Measurements from ENCODE around the gene AUNIP. TPM values are rescaled to one million over a fixed set of nuclear protein-coding genes. Genes with fewer than 3 reads are reported as not detected.

AUNIP gene
- total RNA-seq, 2 experiments from 2014 or later: 7.8 to 10.1 TPM

GRCh38 chr1:25885602-25886001, 26.3 kb upstream of the AUNIP start:
- no peaks in the 10 kb centered on the region for H3K27me3 Mint-ChIP-seq
- no peak overlapping the region for H3K27ac Mint-ChIP-seq
- no peaks in the 10 kb centered on the region for H3K4me1 Mint-ChIP-seq (ENCODE audit: low read depth)
- H3K36me3 Mint-ChIP-seq: no peaks in the 10 kb centered on the region
- H3K4me3 Mint-ChIP-seq: no peak overlapping the region
- H3K9me3 Mint-ChIP-seq: no peaks in the 10 kb centered on the region
- ChIA-PET POLR2A (no interaction called here), CTCF (no interaction called here)
- DNase-seq: no peak
- intact Hi-C loops (cut with micrococcal nuclease): no loop called here

- no peaks in the 10 kb centered on the region for H3K27me3 Mint-ChIP-seq
- no peaks in the 10 kb centered on the region for H3K4me1 Mint-ChIP-seq (ENCODE audit: low read depth)
- no peaks in the 10 kb centered on the region for H3K9me3 Mint-ChIP-seq
- no peak overlapping the region for H3K4me3 Mint-ChIP-seq
- no peak for DNase-seq
- CTCF ChIA-PET: interaction anchor here (0.6 to 2.0 kb wide), 3 partner anchors 15 to 978 kb away, joined by 3 to 7 read pairs (median 4); no protein-coding TSS in a partner anchor
- no peaks in the 10 kb centered on the region for H3K36me3 Mint-ChIP-seq
- POLR2A ChIA-PET: no interaction called here
- H3K27ac Mint-ChIP-seq: no peak overlapping the region
- intact Hi-C loops (cut with micrococcal nuclease): no loop called here
Observed at GRCh38 chr1:25881266-25881665, 22.0 kb upstream of the AUNIP start.

GRCh38 chr1:25880518-25880917, 21.3 kb upstream of the AUNIP start:
- H3K27me3 Mint-ChIP-seq: no peaks in the 10 kb centered on the region
- no peak overlapping the region for H3K4me3 Mint-ChIP-seq
- H3K4me1 Mint-ChIP-seq (ENCODE audit: low read depth): peaks cover 2% of the 10 kb centered on the region
- no peaks in the 10 kb centered on the region for H3K36me3 Mint-ChIP-seq
- H3K9me3 Mint-ChIP-seq: no peaks in the 10 kb centered on the region
- CTCF ChIA-PET: interaction anchor here (0.6 to 2.0 kb wide), 2 partner anchors 15 to 931 kb away, joined by 3 to 7 read pairs; no protein-coding TSS in a partner anchor
- no peak overlapping the region for H3K27ac Mint-ChIP-seq
- intact Hi-C loops (cut with micrococcal nuclease): no loop called here
- POLR2A ChIA-PET: no interaction called here
- DNase-seq: no peak

GRCh38 chr1:25879675-25880074, 20.4 kb upstream of the AUNIP start:
- POLR2A ChIA-PET: no interaction called here
- H3K27ac Mint-ChIP-seq: no peak overlapping the region
- CTCF ChIA-PET: interaction anchor here (2.1 kb wide), 1 partner anchor 16 kb away, joined by 5 read pairs; no protein-coding TSS in a partner anchor

GRCh38 chr1:25878690-25879089, 19.4 kb upstream of the AUNIP start:
- intact Hi-C loops (cut with micrococcal nuclease): no loop called here
- POLR2A ChIA-PET: interaction anchor here (0.6 kb wide), 1 partner anchor 1620 kb away, joined by 3 read pairs; no protein-coding TSS in a partner anchor
- Mint-ChIP-seq H3K27me3 (no peaks in the 10 kb centered on the region), H3K9me3 (no peaks in the 10 kb centered on the region), H3K36me3 (no peaks in the 10 kb centered on the region), H3K4me3 (no peak overlapping the region), H3K4me1 (ENCODE audit: low read depth) (peaks cover 6% of the 10 kb centered on the region), H3K27ac (no peak overlapping the region)
- DNase-seq: no peak
- CTCF ChIA-PET: interaction anchor here (2.1 kb wide), 1 partner anchor 17 kb away, joined by 5 read pairs; no protein-coding TSS in a partner anchor

More at GRCh38 chr1:25879675-25880074, 20.4 kb upstream of the AUNIP start:
- Mint-ChIP-seq H3K36me3 (no peaks in the 10 kb centered on the region), H3K27me3 (no peaks in the 10 kb centered on the region), H3K9me3 (no peaks in the 10 kb centered on the region), H3K4me3 (no peak overlapping the region), H3K4me1 (ENCODE audit: low read depth) (peaks cover 6% of the 10 kb centered on the region)
- no peak for DNase-seq
- intact Hi-C loops (cut with micrococcal nuclease): no loop called here

- Mint-ChIP-seq H3K27me3 (no peaks in the 10 kb centered on the region), H3K9me3 (no peaks in the 10 kb centered on the region), H3K27ac (no peak overlapping the region), H3K4me3 (no peak overlapping the region), H3K36me3 (no peaks in the 10 kb centered on the region), H3K4me1 (ENCODE audit: low read depth) (peaks cover 6% of the 10 kb centered on the region)
- DNase-seq: no peak
- POLR2A ChIA-PET: no interaction called here
- intact Hi-C loops (cut with micrococcal nuclease): no loop called here
- CTCF ChIA-PET: interaction anchor here (3.3 kb wide), 1 partner anchor 19 kb away, joined by 25 read pairs; no protein-coding TSS in a partner anchor
Observed at GRCh38 chr1:25877155-25877554, 17.9 kb upstream of the AUNIP start.

- Mint-ChIP-seq H3K4me3 (no peak overlapping the region), H3K9me3 (no peaks in the 10 kb centered on the region), H3K27me3 (no peaks in the 10 kb centered on the region), H3K4me1 (ENCODE audit: low read depth) (peaks cover 6% of the 10 kb centered on the region), H3K36me3 (no peaks in the 10 kb centered on the region), H3K27ac (no peak overlapping the region)
- POLR2A ChIA-PET: no interaction called here
- CTCF ChIA-PET: interaction anchor here (1.0 to 3.3 kb wide), 2 partner anchors 19 to 37 kb away, joined by 4 to 25 read pairs; no protein-coding TSS in a partner anchor
- DNase-seq: no peak
- intact Hi-C loops (cut with micrococcal nuclease): no loop called here
Observed at GRCh38 chr1:25876693-25877077, 17.4 kb upstream of the AUNIP start.

GRCh38 chr1:25875856-25876692, 16.8 kb upstream of the AUNIP start:
- ChIA-PET CTCF (interaction anchor here (1.0 to 3.3 kb wide), 5 partner anchors 20 to 134 kb away, joined by 3 to 25 read pairs (median 4); partner anchors contain the start of gene PAFAH2), POLR2A (interaction anchor here (1.0 to 1.6 kb wide), 3 partner anchors 14 to 56 kb away, joined by 3 to 6 read pairs (median 3); partner anchors contain the start of gene MTFR1L)

GRCh38 chr1:25875154-25875855, 16.0 kb upstream of the AUNIP start, which contains the start of gene PAQR7:
PAQR7 (minus strand) TSS chr1:25875708; CDS start chr1:25863839, 11,869 bp downstream.
- no peaks in the 10 kb centered on the region for H3K27me3 Mint-ChIP-seq
- intact Hi-C loops (cut with micrococcal nuclease): no loop called here
- peak; percentile 69 for DNase-seq
- CTCF ChIA-PET: interaction anchor here (0.6 to 3.3 kb wide), 6 partner anchors 15 to 135 kb away, joined by 3 to 25 read pairs (median 3); partner anchors contain the start of gene PAFAH2
- H3K36me3 Mint-ChIP-seq: no peaks in the 10 kb centered on the region
- H3K9me3 Mint-ChIP-seq: no peaks in the 10 kb centered on the region
- peak within 1 kb of the TSS; percentile 82 for H3K4me3 Mint-ChIP-seq
- POLR2A ChIA-PET: interaction anchor here (1.0 to 1.6 kb wide), 3 partner anchors 13 to 55 kb away, joined by 3 to 6 read pairs (median 3); partner anchors contain the start of gene MTFR1L
- peaks cover 6% of the 10 kb centered on the region for H3K4me1 Mint-ChIP-seq (ENCODE audit: low read depth)
- H3K27ac Mint-ChIP-seq: no peak within 1 kb of the TSS

More at GRCh38 chr1:25875856-25876692, 16.8 kb upstream of the AUNIP start:
- DNase-seq: no peak
- peaks cover 6% of the 10 kb centered on the region for H3K4me1 Mint-ChIP-seq (ENCODE audit: low read depth)
- H3K4me3 Mint-ChIP-seq: peak overlapping the region; percentile 64
- intact Hi-C loops (cut with micrococcal nuclease): no loop called here
- no peaks in the 10 kb centered on the region for H3K27me3 Mint-ChIP-seq
- no peaks in the 10 kb centered on the region for H3K36me3 Mint-ChIP-seq
- no peak overlapping the region for H3K27ac Mint-ChIP-seq
- no peaks in the 10 kb centered on the region for H3K9me3 Mint-ChIP-seq

- Mint-ChIP-seq H3K9me3 (no peaks in the 10 kb centered on the region), H3K4me3 (peak overlapping the region; percentile 82), H3K4me1 (ENCODE audit: low read depth) (peaks cover 6% of the 10 kb centered on the region), H3K36me3 (no peaks in the 10 kb centered on the region), H3K27ac (no peak overlapping the region), H3K27me3 (no peaks in the 10 kb centered on the region)
- CTCF ChIA-PET: interaction anchor here (0.6 to 3.3 kb wide), 5 partner anchors 15 to 123 kb away, joined by 3 to 25 read pairs (median 3); partner anchors contain the start of gene PAFAH2
- no peak for DNase-seq
- POLR2A ChIA-PET: interaction anchor here (1.6 kb wide), 1 partner anchor 55 kb away, joined by 6 read pairs; the partner anchor contains the start of gene MTFR1L
- intact Hi-C loops (cut with micrococcal nuclease): no loop called here
Observed at GRCh38 chr1:25874635-25875153, 15.4 kb upstream of the AUNIP start.

- DNase-seq: no peak
- ChIA-PET CTCF (interaction anchor here (0.8 to 3.3 kb wide), 2 partner anchors 14 to 22 kb away, joined by 3 to 25 read pairs; no protein-coding TSS in a partner anchor), POLR2A (interaction anchor here (1.6 kb wide), 1 partner anchor 54 kb away, joined by 6 read pairs; the partner anchor contains the start of gene MTFR1L)
- H3K9me3 Mint-ChIP-seq: no peaks in the 10 kb centered on the region
- no peaks in the 10 kb centered on the region for H3K36me3 Mint-ChIP-seq
- H3K27me3 Mint-ChIP-seq: no peaks in the 10 kb centered on the region
- peaks cover 6% of the 10 kb centered on the region for H3K4me1 Mint-ChIP-seq (ENCODE audit: low read depth)
- no peak overlapping the region for H3K4me3 Mint-ChIP-seq
- no peak overlapping the region for H3K27ac Mint-ChIP-seq
- intact Hi-C loops (cut with micrococcal nuclease): no loop called here
Observed at GRCh38 chr1:25874209-25874608, 15.0 kb upstream of the AUNIP start.
